ENCODE measurements around the gene FADS2.

FADS2 gene

GRCh38 chr11:61832754-61833153 lies 4.7 kb downstream of the FADS2 start:
- TF ChIP-seq POLR2A (IDR thresholded peaks at IDR 0.05; ENCODE audit: extremely low read depth, insufficient read length) (no peak), CTCF (IDR thresholded peaks at IDR 0.05; ENCODE audit: low read depth, low read length) (no peak), MYC (IDR thresholded peaks at IDR 0.05; ENCODE audit: low read depth, low read length) (no peak), MAX (IDR thresholded peaks at IDR 0.05; ENCODE audit: low read depth, low read length) (no peak)
- H3K4me3 ChIP-seq (ENCODE audit: low read depth, low read length) = peak overlapping the region; percentile 4
- no peak for DNase-seq (ENCODE audit: low read depth)

DNA sequence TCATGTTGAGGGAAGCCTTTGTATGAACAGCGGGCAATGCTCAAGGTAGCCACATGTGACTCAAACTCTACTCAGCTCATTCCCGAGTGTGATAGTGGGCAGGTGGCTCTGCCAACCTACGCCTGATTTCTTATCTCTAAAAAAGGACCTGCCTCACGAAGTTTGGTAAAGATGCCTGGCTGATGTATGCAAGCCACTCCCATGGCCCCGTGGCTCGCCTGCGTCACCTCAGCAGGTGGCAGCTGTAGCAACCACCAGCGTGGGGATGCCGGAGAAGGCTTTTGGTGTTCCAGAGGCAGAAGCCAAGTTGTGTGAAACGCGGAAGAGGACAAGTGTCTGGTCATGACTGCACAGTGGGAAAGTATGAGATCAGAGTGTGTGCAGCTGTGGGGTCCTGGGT lies 5.4 kb downstream of the FADS2 start:
- TF ChIP-seq CTCF (IDR thresholded peaks at IDR 0.05; ENCODE audit: low read depth, low read length) (no peak), MAX (IDR thresholded peaks at IDR 0.05; ENCODE audit: low read depth, low read length) (no peak), POLR2A (IDR thresholded peaks at IDR 0.05; ENCODE audit: extremely low read depth, insufficient read length) (no peak), MYC (IDR thresholded peaks at IDR 0.05; ENCODE audit: low read depth, low read length) (peak; percentile 24; the same call in 1 of the 2 replicates)
- DNase-seq (ENCODE audit: low read depth) = no peak
- peak overlapping the region; percentile 8 for H3K4me3 ChIP-seq (ENCODE audit: low read depth, low read length)

- TF ChIP-seq MYC (IDR thresholded peaks at IDR 0.05; ENCODE audit: low read depth, low read length) (no peak), MAX (IDR thresholded peaks at IDR 0.05; ENCODE audit: low read depth, low read length) (no peak), POLR2A (IDR thresholded peaks at IDR 0.05; ENCODE audit: extremely low read depth, insufficient read length) (no peak), CTCF (IDR thresholded peaks at IDR 0.05; ENCODE audit: low read depth, low read length) (no peak)
- peak overlapping the region; percentile 23 for H3K4me3 ChIP-seq (ENCODE audit: low read depth, low read length)
- peak; percentile 40 for DNase-seq (ENCODE audit: low read depth)
Measured at GRCh38 chr11:61833926-61834277, 5.8 kb downstream of the FADS2 start.

DNA sequence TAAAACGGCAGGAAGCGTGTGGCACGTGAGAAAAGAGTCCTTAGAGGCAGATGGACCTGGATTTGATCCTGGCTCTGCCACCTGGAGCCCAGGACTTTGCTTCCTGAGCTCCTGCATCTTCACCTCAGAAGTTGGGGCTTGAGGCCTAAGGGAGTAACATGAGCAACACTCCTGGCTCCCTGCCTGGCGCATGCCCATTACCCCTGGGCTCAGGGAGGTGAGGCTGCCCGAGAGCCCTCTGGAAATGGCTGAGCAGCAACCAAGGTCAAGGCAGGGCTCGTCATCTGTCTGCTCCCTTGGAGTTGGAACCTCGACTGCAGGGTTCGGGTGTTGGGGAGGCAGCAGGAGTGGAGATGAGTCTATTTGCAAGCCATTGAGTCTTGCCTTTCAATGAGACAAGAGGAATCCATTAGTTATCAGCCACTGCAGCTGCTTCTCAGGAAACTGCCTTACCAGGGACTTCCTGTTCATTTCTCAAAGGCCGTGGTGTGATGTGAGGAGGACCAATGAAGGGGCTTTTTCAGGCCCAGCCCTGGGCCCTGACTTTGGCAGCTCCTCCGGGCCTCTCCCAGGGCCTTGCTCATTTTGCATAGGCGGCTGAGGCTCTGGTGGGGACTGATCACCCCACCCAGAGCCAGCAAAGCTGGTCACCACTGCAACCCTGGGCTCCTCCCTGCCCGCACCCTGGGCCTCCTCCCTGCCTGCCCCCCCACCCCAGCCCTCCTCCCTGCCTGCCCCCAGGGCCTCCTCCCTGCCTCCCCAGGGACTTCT lies 6.4 kb downstream of the FADS2 start:
- no peak for TF ChIP-seq CTCF (IDR thresholded peaks at IDR 0.05; ENCODE audit: low read depth, low read length)
- peak; percentile 78 for TF ChIP-seq POLR2A (IDR thresholded peaks at IDR 0.05; ENCODE audit: extremely low read depth, insufficient read length)
- peak; percentile 58 for TF ChIP-seq MYC (IDR thresholded peaks at IDR 0.05; ENCODE audit: low read depth, low read length)
- peak; percentile 45 for TF ChIP-seq MAX (IDR thresholded peaks at IDR 0.05; ENCODE audit: low read depth, low read length)
- DNase-seq (ENCODE audit: low read depth) = peak; percentile 98

GRCh38 chr11:61836193-61836592 lies 8.1 kb downstream of the FADS2 start:
- DNase-seq (ENCODE audit: low read depth) = no peak
- TF ChIP-seq CTCF (IDR thresholded peaks at IDR 0.05; ENCODE audit: low read depth, low read length) (no peak), POLR2A (IDR thresholded peaks at IDR 0.05; ENCODE audit: extremely low read depth, insufficient read length) (no peak), MAX (IDR thresholded peaks at IDR 0.05; ENCODE audit: low read depth, low read length) (no peak), MYC (IDR thresholded peaks at IDR 0.05; ENCODE audit: low read depth, low read length) (no peak)
- no peak overlapping the region for H3K4me3 ChIP-seq (ENCODE audit: low read depth, low read length)

More for the DNA sequence above, 6.4 kb downstream of the FADS2 start:
- H3K4me3 ChIP-seq (ENCODE audit: low read depth, low read length) = peak overlapping the region; percentile 23

Data from NB4 (cell line).